GM12874 (cell line): ENCODE data around the gene BAHCC1.

Source experiments
- TF ChIP-seq, protein P1 (sequence below): IDR thresholded peaks from 2 replicates; pipeline ENCODE4 v1.5.1; 2011; ENCODE audit warnings: low read depth, mild to moderate bottlenecking, control low read depth, low read length, moderate library complexity; ENCODE audit not compliant: insufficient read depth

BAHCC1 gene

DNA sequence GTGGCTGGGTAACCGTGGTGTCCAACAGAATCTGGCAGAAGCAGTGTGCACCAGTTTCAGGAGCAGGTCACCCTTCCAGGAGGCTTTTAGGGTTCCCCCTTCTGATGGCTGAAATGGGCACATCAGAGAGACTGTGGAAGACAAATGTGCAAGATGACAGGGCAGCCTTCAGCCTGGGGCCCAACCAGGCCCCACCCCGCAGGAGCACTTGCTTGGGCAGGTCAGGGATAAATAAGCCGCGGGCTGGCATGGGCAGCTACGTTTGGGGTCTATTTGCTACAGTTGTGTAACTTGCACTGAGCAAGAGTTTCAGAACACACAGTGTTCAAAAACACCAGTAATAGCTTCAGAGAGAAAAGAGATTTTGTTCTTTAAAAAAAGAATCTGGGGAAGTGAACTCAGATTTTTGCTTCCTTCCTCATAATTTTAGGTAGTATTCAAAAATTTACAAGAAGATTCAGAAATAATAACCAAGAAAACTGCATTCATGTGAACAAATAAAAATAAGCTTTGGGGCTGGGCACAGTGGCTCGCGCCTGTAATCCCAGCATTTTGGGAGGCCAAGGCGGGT lies 44.9 kb upstream of the BAHCC1 start:
- TF ChIP-seq, protein P1, sequence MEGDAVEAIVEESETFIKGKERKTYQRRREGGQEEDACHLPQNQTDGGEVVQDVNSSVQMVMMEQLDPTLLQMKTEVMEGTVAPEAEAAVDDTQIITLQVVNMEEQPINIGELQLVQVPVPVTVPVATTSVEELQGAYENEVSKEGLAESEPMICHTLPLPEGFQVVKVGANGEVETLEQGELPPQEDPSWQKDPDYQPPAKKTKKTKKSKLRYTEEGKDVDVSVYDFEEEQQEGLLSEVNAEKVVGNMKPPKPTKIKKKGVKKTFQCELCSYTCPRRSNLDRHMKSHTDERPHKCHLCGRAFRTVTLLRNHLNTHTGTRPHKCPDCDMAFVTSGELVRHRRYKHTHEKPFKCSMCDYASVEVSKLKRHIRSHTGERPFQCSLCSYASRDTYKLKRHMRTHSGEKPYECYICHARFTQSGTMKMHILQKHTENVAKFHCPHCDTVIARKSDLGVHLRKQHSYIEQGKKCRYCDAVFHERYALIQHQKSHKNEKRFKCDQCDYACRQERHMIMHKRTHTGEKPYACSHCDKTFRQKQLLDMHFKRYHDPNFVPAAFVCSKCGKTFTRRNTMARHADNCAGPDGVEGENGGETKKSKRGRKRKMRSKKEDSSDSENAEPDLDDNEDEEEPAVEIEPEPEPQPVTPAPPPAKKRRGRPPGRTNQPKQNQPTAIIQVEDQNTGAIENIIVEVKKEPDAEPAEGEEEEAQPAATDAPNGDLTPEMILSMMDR, result no peak

GRCh38 chr17:81354252-81354953 lies 40.9 kb upstream of the BAHCC1 start:
- TF ChIP-seq, protein P1, result no peak

GRCh38 chr17:81354954-81355347 lies 40.3 kb upstream of the BAHCC1 start:
- TF ChIP-seq, protein P1, result no peak

DNA sequence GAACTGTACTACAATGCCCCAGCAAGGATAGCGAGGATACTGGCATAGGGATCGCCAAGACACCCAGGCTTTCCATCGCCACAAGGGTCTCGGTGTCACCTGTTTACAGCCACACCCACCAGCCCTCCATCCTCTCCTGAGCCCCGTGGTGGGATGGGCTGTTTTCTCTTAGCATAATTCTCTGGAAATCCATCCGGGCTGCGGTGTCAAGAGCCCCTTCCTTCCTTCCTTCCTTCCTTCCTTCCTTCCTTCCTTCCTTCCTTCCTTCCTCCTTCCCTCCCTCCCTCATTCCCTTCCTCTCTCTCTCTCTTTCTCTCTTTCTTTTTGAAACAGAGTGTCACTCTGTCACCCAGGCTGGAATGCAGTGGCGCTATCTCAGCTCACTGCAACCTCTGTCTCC lies 36.0 kb upstream of the BAHCC1 start:
- TF ChIP-seq, protein P1, result no peak

DNA sequence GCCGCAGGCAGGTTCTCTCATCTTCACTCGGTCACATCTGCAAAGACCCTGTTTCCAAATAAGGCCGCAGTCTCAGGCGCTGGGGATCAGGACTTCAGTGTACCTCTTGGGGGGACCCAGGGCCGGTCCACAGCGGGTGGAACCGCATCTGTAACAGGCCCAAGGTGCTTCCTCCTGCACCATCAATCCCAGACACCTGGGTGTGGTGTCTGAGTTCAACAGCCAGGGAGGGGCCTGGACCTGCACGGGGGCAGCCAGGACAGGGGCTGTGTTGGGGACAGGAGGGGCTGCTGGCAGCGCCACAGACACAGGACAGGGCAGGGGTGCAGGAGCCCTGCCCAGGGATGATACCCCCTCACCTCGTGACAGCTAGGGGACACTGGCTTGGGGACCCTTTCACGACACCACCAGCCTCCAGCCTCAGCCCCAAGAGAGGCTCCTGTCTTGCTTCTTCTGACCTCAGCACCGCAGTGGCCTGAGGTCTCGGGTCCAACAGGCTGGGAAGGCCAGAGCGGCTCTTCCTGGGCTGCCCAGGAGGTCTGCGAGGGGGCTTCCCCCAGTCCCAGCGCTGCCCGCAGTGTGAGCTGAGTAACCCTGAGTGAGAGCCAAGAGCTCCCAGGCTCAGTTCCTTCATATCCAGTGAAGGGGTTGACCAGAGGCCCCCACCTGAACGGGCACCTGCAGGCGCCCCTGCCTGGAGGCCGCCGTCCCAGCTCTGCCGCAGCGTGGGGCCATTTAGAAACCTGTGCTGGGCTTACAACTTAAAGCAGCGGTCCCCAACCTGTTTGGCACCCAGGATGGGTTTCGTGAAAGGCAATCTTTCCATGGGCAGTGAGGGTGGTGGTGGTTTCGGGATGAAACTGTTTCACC lies 30.7 kb upstream of the BAHCC1 start:
- TF ChIP-seq, protein P1, result no peak

- TF ChIP-seq, protein P1, result 0 out of 2 replicates have a peak, but pooled peaks have one; percentile 3
These were observed 30.1 kb upstream of the BAHCC1 start for GRCh38 chr17:81365148-81365600.
